OCI-LY1 (cell line): ENCODE data around the gene HEBP1.

Experiments used
- EZH2 ChIP-seq: fragments of 200-600 bp; sonication (generic), shearing (Covaris generic); IDR thresholded peaks from 2 replicates; pipeline ENCODE4 v1.8.0; 2017; ENCODE audit warnings: borderline replicate concordance, mixed run types, mild to moderate bottlenecking, antibody characterized with exemption, low read length, moderate library complexity, mixed read lengths
- TF ChIP-seq, protein P1 (sequence below): fragments of 200-600 bp; sonication (generic), shearing (Covaris generic); IDR thresholded peaks from 2 replicates; pipeline ENCODE4 v1.5.1; 2017; ENCODE audit warnings: mild to moderate bottlenecking, antibody characterized with exemption, low read length, moderate library complexity, mixed read lengths

DNA sequence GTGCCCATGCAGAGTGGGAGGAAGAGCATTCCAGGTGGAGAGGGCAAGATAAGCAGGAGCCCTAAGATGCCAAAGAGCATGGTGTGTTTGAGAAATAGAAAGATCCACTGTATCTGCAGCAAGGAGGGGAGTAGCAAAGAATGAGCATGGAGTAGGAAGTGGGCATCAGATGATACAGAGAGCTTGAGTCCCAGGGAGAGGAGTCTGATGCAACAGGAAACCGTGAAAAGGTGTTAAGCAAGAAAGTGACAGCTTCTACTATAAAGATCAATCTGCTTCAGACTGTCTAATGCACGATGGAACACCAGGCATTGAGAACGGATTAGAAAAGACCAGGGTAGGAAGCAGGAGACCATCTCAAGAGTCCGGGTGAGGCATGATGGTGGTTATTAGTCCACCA is 35.8 kb downstream of the HEBP1 start:
- TF ChIP-seq, protein P1, sequence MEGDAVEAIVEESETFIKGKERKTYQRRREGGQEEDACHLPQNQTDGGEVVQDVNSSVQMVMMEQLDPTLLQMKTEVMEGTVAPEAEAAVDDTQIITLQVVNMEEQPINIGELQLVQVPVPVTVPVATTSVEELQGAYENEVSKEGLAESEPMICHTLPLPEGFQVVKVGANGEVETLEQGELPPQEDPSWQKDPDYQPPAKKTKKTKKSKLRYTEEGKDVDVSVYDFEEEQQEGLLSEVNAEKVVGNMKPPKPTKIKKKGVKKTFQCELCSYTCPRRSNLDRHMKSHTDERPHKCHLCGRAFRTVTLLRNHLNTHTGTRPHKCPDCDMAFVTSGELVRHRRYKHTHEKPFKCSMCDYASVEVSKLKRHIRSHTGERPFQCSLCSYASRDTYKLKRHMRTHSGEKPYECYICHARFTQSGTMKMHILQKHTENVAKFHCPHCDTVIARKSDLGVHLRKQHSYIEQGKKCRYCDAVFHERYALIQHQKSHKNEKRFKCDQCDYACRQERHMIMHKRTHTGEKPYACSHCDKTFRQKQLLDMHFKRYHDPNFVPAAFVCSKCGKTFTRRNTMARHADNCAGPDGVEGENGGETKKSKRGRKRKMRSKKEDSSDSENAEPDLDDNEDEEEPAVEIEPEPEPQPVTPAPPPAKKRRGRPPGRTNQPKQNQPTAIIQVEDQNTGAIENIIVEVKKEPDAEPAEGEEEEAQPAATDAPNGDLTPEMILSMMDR: no peak
- TF ChIP-seq EZH2: no peak
